Non-pigmented ciliary epithelial cell (primary cell): Measurements from ENCODE around the gene EEA1.
"Not testable (repeated sequence)": the region's sequence is repeated elsewhere in the genome, so short reads cannot be mapped to it uniquely, and the experiment has no call there.

ENCODE experiments used
- DNase-seq: peaks from one replicate; pipeline ENCODE4 v3.0.0-alpha.2; 2010; ENCODE audit warnings: low read depth

EEA1 gene

GRCh38 chr12:92796650-92797049 is 132.4 kb downstream of the EEA1 start:
- no peak for DNase-seq

- no peak for DNase-seq
These were observed 134.3 kb downstream of the EEA1 start for GRCh38 chr12:92794814-92795213.

- not testable (repeated sequence) for DNase-seq
These were observed 134.7 kb downstream of the EEA1 start for GRCh38 chr12:92794356-92794755.

GRCh38 chr12:92786045-92786444 is 143.1 kb downstream of the EEA1 start:
- DNase-seq, result no peak

- no peak for DNase-seq
These were observed 143.5 kb downstream of the EEA1 start for GRCh38 chr12:92785563-92785950.

- DNase-seq, result peak; percentile 55
These were observed 144.1 kb downstream of the EEA1 start for GRCh38 chr12:92784797-92785562.

GRCh38 chr12:92784356-92784755 is 144.7 kb downstream of the EEA1 start:
- DNase-seq, result no peak

- DNase-seq, result no peak
These were observed 149.2 kb downstream of the EEA1 start for GRCh38 chr12:92779902-92780301.

GRCh38 chr12:92778525-92778924 is 150.6 kb downstream of the EEA1 start:
- no peak for DNase-seq

- no peak for DNase-seq
These were observed 153.7 kb downstream of the EEA1 start for GRCh38 chr12:92775416-92775815.

- no peak for DNase-seq
These were observed 158.1 kb downstream of the EEA1 start for GRCh38 chr12:92771001-92771400.

GRCh38 chr12:92769124-92769901 is 159.8 kb downstream of the EEA1 start:
- DNase-seq, result no peak

GRCh38 chr12:92765871-92766270 is 163.2 kb downstream of the EEA1 start:
- DNase-seq, result no peak

- no peak for DNase-seq
These were observed 164.3 kb downstream of the EEA1 start for GRCh38 chr12:92764831-92765230.

GRCh38 chr12:92762773-92763172 is 166.3 kb downstream of the EEA1 start:
- no peak for DNase-seq

- DNase-seq, result peak; percentile 96
These were observed 169.3 kb downstream of the EEA1 start for GRCh38 chr12:92759634-92760268.

- no peak for DNase-seq
These were observed 171.4 kb downstream of the EEA1 start for GRCh38 chr12:92757597-92758121.

GRCh38 chr12:92756898-92757596 is 172.0 kb downstream of the EEA1 start:
- no peak for DNase-seq

- DNase-seq, result no peak
These were observed 174.9 kb downstream of the EEA1 start for GRCh38 chr12:92753976-92754885.

- DNase-seq, result not testable (repeated sequence)
These were observed 179.4 kb downstream of the EEA1 start for GRCh38 chr12:92749691-92750090.

- no peak for DNase-seq
These were observed 181.9 kb downstream of the EEA1 start for GRCh38 chr12:92747151-92747550.
